ENCODE results near the gene CYBC1. TPM values are rescaled to one million over a fixed set of nuclear protein-coding genes. Genes with fewer than 3 reads are reported as not detected.
"Not testable (repeated sequence)": the region's sequence is repeated elsewhere in the genome, so short reads cannot be mapped to it uniquely, and the experiment has no call there.

The CYBC1 gene
- total RNA-seq, 1 experiment from 2014 or later = 84.5 TPM

DNA sequence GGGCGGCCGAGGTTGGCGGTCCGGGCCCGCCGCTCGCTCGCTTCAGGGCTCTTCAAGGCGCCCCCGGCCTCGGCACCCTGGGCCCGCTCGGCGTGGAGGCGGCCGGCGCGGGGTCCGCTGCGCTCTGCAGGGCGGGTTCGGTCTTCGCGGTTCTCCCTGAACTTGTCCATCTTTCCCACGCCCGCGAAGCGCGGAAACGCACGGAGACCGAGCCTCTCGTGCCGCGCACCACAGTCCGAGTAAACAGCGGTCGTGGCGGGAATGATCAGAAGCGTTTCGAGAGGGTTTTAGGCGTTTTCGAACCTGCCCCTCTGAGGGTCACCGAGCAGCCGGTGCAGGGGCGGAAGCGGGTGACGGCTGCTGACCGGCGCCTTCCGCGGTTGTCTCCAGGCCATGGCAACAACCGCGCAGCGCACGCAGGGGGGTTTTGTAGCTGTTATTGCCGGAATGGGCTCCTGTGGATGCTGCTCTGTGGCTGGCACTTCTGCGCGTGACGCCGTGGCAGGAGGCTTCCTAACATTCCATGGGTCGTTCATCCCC, 8.4 kb upstream of the CYBC1 start:
- peak overlapping the region; percentile 74 for H3K4me3 ChIP-seq
- H3K9me3 ChIP-seq = no peaks in the 10 kb centered on the region
- H3K36me3 ChIP-seq = peaks cover 21% of the 10 kb centered on the region
- H3K27me3 ChIP-seq = no peaks in the 10 kb centered on the region
- DNase-seq = peak; percentile 40

DNA sequence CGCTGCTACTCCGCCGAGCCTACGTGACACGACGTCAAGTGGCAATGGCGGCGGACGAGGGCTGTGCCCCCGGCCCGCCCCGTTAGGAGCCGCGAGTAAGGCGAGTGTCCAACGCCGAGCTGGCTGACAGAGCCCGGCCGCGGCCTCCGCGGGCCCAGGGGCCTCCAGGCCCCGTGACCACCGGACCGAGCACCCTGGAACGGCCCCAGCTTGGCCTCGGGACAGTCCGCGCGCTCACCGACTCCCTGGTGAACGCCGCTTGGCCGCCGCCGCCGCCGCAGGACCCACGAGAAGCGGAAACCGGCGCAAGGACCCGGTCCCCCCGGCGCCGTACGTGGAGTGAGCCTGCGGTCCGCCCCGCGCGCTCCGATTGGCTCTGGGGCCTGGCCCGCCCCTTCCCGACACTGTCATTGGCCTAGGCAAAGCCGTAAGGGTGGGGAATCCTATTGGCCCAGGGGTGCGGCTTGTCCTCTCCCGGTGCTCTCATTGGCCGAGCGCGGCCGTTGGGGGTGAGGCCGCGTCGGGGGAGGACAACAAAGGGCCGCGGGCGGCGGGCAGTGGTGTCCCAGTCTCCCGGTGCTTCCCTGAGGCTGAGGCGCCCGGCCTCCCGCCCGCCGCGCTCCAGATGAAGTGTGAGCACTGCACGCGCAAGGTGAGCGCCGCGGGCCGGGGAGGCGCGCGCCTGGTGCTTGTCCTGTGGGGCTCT, 7.8 kb upstream of the CYBC1 start, which contains the start of gene NARF:
Gene NARF (plus strand): TSS at position 563 of the 706 bp plus-strand sequence. CDS start 63 bp downstream, at position 626.
- no peaks in the 10 kb centered on the region for H3K27me3 ChIP-seq
- peaks cover 20% of the 10 kb centered on the region for H3K36me3 ChIP-seq
- H3K4me3 ChIP-seq = peak within 1 kb of the TSS; percentile 74
- no peaks in the 10 kb centered on the region for H3K9me3 ChIP-seq
- peak; percentile 100 for DNase-seq

DNA sequence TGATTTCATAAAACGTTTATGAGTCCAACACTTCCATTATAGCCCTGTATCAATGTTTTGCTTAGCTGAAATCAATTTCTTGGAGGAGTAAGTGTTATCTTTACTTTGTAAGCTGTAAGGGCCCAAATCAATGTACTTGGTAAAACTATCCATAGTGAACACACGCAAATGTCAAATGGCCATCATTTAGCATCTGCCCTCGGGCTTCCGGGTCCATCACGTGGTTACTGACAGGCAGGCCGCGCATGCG, 7.3 kb upstream of the CYBC1 start:
- DNase-seq = no peak
- peaks cover 20% of the 10 kb centered on the region for H3K36me3 ChIP-seq
- no peaks in the 10 kb centered on the region for H3K9me3 ChIP-seq
- peak overlapping the region; percentile 74 for H3K4me3 ChIP-seq
- H3K27me3 ChIP-seq = no peaks in the 10 kb centered on the region

DNA sequence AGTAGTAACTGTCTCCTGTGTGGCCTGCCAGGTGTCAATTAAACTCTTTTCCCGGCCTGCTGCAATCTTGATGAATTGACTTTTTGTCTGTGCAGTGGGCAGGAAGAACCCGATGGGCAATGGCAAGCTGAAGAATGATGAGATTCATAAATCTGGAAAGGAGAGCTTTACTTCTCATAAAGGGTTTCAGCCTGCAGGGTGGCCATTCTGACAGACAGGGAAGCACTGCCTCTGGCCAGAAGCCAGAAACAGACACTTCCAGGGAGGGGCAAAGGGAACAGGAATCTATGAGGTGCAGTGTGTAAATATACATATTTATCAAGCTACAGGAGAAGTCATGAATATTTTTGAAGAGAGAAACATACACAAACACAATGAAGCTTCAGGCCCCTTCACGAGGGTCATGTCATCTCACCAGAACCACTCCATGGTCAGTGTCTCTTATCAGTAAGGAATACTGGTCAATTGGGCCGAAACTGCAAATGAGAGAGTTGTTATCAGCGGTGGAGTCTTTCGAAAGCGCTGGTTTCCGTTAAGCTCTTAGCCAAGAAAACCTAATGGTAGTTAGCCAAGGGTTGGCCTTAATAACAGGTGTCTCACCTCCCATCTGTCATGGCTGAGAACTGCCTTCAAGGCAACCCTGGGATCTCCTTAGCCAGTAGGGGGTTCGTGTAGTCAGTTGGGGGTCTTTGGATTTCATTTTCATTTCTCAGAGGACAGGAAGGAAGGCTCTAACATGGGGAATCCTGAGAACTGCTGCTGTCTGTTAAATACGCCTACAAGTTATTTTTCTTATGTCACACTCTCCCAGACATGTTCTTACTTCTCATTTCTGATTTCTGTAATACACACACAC, 6.7 kb upstream of the CYBC1 start:
- no peaks in the 10 kb centered on the region for H3K9me3 ChIP-seq
- DNase-seq = no peak
- H3K27me3 ChIP-seq = no peaks in the 10 kb centered on the region
- peaks cover 20% of the 10 kb centered on the region for H3K36me3 ChIP-seq
- peak overlapping the region; percentile 74 for H3K4me3 ChIP-seq

DNA sequence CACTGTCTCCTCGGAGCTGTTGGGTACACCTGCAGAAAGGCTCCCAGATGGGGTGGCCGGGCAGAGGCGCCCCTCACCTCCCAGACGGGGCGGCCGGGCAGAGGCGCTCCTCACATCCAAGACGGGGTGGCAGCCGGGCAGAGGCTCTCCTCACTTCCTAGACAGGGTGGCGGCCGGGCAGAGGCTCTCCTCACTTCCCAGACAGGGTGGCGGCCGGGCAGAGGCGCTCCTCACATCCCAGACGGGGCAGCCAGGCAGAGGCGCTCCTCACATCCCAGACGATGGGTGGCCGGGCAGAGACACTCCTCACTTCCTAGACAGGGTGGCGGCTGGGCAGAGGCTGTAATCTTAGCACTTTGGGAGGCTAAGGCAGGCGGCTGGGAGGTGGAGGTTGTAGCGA, 3.2 kb upstream of the CYBC1 start:
- not testable (repeated sequence) for H3K9me3 ChIP-seq, H3K4me3 ChIP-seq, DNase-seq, H3K36me3 ChIP-seq, H3K27me3 ChIP-seq

DNA sequence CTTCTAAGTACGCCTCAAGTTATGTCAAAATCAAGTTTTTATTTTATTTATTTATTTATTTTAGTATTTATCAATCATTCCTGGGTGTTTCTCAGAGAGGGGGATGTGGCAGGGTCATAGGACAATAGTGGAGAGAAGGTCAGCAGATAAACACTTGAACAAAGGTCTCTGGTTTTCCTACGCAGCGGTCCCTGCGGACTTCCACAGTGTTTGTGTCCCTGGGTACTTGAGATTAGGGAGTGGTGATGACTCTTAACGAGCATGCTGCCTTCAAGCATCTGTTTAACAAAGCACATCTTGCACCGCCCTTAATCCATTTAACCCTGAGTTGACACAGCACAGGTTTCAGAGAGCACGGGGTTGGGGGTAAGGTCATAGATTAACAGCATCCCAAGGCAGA, 2.6 kb upstream of the CYBC1 start:
- not testable (repeated sequence) for H3K36me3 ChIP-seq, H3K4me3 ChIP-seq, H3K27me3 ChIP-seq, H3K9me3 ChIP-seq, DNase-seq

DNA sequence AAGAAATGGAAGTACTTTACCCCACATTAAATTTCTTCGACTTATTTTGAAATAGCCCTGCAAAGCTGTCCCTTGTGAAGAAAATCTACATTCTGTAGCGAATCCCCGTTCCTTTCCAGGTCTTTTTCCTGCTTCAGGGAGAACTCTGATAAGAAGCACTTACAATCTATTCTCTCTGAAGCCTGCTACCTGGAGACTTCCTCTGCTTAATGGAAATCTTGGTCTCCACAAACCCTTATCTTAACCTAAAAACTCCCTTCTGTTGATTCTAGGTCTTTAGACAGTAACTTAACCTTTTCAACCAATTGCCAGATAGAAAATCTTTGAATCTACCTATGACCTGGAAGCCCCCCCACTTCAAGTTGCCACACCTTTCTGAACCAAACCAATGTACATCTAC, 1.6 kb upstream of the CYBC1 start:
- no peak overlapping the region for H3K4me3 ChIP-seq
- no peak for DNase-seq
- H3K9me3 ChIP-seq = no peaks in the 10 kb centered on the region

DNA sequence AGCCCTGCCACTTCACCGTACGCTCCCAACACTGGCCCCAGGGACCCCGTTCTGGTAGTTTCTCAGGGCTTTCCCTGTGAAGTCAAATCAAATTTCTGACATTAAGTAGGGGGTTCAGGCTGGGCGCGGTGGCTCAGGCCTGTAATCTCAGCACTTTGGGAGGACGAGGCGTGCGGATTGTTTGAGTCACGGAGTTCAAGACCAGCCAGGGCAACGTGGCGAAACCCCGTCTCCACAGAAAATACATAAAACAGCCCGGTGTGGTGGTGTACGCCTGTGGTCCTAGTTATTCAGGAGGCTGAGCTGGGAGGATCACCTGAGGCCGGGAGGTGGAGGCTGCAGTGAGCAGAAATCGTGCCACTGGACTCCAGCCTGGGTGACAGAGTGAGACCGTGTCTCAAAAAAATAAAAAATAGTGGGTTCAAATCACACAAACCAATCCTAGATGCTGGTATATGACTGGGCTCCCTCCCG, 632 bp downstream of the CYBC1 start:
- Histone ChIP-seq H3K36me3 (peaks cover 9% of the 10 kb centered on the region), H3K27me3 (no peaks in the 10 kb centered on the region), H3K4me3 (peak overlapping the region; percentile 90), H3K9me3 (no peaks in the 10 kb centered on the region)
- no peak for DNase-seq

More for the DNA sequence above, 1.6 kb upstream of the CYBC1 start:
- H3K27me3 ChIP-seq = no peaks in the 10 kb centered on the region
- peaks cover 3% of the 10 kb centered on the region; the same call in 1 of the 2 replicates for H3K36me3 ChIP-seq

DNA sequence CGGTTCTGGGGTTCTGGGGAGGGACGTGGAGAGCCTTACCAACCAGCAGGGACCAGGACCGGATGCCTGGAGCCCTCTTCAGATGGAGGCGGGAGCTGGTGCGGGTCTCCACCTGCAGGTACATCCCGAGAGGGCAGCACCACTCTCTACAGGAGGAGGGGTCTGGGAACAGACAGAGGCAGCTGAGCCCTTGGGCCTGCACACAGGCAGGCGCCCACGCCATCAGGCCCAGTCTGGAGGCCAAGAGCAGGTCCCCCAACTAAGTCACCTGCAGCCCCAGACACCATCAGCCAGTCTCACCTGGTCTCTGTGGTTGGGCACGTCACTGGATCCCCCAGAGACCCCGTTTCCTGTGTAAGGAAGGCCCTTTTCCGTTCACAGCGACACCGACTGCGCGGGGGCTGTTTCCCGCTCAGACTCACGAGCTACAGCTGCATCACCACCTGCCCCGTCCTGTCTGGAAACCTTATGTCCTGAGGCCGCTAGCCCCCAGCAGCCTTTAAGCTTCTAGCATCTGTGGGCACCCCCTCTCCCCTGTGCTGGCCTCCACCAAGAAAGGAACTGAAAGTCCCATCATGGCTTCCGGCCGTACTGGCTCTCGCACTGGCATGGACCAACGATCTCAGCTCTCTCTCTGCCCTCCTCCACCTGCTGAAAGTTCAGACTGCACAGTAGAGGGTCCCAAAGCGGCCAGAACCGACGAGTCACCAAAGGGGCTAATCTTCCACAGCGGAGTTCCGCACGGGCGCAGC, 1.2 kb downstream of the CYBC1 start:
- peak overlapping the region; percentile 90 for H3K4me3 ChIP-seq
- H3K9me3 ChIP-seq = no peaks in the 10 kb centered on the region
- DNase-seq = no peak
- peaks cover 11% of the 10 kb centered on the region for H3K36me3 ChIP-seq
- no peaks in the 10 kb centered on the region for H3K27me3 ChIP-seq

DNA sequence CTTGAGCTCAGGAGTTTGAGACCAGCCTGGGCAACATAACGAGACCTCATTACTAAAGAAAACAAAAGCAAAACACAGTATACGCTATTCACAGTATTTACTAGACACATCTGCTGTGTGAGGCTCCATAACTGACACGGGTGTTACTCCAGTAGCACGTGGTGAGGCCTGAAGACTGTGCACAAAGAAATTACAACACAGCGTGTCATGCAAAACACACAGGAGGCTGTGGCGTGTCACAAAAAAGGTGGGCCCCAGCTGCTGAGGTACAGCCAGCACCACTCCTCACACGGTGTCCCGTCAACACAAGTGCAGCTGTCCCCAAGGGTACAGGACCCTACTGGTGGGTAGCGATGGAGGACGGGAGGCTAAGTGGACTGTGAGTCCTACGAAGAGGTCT, 2.7 kb downstream of the CYBC1 start:
- no peaks in the 10 kb centered on the region for H3K27me3 ChIP-seq
- no peak for DNase-seq
- H3K9me3 ChIP-seq = no peaks in the 10 kb centered on the region
- peaks cover 14% of the 10 kb centered on the region for H3K36me3 ChIP-seq
- H3K4me3 ChIP-seq = no peak overlapping the region

DNA sequence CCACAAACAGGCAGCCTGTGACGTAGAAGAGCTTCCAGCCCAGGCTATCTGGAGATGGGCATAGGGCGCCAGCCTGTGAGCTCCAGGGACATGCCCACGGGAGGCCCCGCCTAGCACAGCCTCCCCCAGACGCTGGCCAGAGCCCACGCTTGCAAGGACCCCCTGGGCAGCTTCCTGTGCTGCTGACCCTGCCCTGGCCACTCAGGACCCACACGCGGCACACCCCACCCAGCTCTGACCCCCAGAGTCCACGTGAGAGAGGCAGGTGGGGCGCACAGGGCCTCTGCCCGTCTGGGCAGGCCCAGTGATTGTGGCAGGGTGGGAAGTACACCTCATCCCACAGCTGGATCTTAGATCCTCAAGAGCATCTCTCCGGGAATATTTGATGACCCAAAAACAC, 3.9 kb downstream of the CYBC1 start:
- Histone ChIP-seq H3K4me3 (no peak overlapping the region), H3K9me3 (no peaks in the 10 kb centered on the region), H3K36me3 (peaks cover 19% of the 10 kb centered on the region), H3K27me3 (no peaks in the 10 kb centered on the region)
- no peak for DNase-seq

DNA sequence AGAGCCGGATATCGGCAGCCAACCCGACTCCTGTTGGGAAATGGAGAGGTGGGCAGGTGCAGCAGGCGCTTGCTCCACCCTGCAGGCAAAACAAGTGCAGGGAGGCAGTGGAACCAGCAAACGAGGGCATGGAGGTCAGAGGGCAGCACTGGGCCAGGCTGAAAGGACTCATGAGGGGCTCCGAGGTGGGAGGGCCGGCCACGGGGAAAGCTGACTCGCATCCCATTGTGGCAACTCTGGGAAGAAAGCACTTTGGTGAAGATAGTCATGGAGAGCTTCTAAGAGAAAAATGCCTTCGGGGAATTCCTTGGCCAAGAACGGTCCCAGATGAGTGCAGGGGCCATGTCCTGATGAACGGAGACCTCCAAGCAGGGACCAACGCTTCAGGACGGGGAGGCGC, 4.4 kb downstream of the CYBC1 start:
- Histone ChIP-seq H3K4me3 (no peak overlapping the region), H3K9me3 (no peaks in the 10 kb centered on the region), H3K36me3 (peaks cover 19% of the 10 kb centered on the region), H3K27me3 (no peaks in the 10 kb centered on the region)
- no peak for DNase-seq

DNA sequence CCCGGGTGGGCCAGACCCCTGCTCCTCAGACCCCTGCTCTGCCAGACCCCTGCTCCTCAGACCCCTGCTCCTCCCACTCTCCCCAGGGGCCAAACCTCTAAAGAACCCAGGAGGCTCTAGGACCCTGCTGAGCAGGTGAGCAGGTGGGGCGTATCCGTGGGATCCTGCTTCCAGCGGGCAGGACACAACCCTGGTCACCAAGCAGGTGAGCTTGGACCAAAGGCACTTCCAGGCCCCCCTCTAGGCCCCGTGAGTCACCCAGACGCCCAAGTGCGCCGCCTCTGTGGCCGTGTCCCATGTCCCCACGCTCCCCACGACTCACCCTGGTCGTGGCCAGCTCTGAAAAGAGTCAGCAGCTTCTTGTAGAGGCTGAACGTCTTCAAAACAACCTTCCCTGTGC, 5.0 kb downstream of the CYBC1 start:
- Histone ChIP-seq H3K4me3 (no peak overlapping the region), H3K9me3 (no peaks in the 10 kb centered on the region), H3K27me3 (no peaks in the 10 kb centered on the region), H3K36me3 (peaks cover 19% of the 10 kb centered on the region)
- no peak for DNase-seq

DNA sequence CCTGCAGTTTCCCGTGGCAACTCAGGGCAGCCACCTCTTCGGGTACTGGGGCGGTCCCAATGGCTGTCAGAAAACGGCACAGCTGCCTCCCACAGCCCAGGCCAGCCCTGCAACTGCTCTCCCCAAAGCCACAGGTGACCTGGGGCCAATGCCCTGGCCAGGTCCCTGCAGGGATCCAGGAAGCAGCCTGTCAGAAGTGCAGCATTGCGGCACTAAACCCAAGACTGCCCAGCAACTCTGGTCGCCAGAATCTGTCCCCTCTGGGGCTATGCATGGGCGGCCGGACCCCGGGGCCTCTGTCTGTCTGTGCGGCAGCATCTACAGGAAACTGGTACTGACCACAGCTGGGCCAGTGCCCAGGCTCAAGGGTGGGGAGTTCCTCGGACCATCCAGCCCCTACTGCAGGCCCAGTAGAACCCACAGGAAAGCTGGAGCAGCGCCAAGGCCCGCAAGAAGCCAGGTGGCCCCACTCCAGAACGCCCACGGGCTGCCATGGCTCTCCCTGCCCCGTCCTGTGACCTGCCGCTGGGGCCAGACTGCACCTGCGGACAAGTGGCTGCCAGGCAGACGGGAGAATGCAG, 5.5 kb downstream of the CYBC1 start:
- H3K4me3 ChIP-seq = no peak overlapping the region
- no peaks in the 10 kb centered on the region for H3K27me3 ChIP-seq
- no peak for DNase-seq
- H3K9me3 ChIP-seq = no peaks in the 10 kb centered on the region
- H3K36me3 ChIP-seq = peaks cover 19% of the 10 kb centered on the region

DNA sequence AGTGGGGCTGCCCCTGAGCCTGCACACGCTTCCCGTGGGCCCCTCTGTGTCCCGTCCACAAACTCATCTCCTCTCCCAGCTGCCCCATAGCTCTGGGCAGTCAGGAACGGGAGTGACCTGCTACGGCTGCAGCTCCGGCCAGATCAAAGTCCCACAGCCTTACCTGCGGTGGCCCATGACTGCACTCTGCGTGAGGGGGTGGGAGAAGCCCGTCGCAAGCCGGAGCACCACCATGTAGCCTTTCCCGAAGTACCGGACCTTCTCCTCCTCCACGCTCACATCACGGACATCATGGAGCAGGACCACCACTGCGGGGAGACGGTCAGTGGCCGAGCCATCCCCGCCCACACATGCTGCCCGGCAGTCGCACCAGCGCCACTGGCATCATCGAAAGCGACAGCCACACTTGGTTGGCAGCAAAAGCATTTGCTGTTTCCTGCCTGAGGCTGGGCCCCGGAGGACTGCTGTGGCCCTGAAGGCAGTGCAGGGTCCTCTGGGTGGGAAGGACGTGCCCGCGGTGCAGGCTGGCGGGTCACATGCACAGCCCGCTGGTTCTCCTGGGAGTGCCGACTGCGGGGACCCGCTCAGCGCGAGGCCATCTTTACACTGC, 6.2 kb downstream of the CYBC1 start:
- Histone ChIP-seq H3K4me3 (no peak overlapping the region), H3K27me3 (no peaks in the 10 kb centered on the region), H3K9me3 (no peaks in the 10 kb centered on the region), H3K36me3 (peaks cover 19% of the 10 kb centered on the region)
- DNase-seq = no peak
